Skeletal muscle tissue (tissue), 4 donors: Measurements from ENCODE around the gene ALOX5AP. TPM values are rescaled to one million over a fixed set of nuclear protein-coding genes. Genes with fewer than 3 reads are reported as not detected.

Source experiments
- H3K27ac ChIP-seq: one replicate; pipeline ENCODE4 v1.7.0; 2013; ENCODE audit warnings: mild to moderate bottlenecking, low read depth, low read length, inconsistent platforms
- H3K27me3 ChIP-seq, 3 donors: one replicate each; pipeline ENCODE4 v1.7.0; 2013; ENCODE audit warnings: low read length in 3 of 3; ENCODE audit not compliant: control insufficient read depth in 3 of 3, insufficient read depth in 3 of 3
- H3K36me3 ChIP-seq, 3 donors: one replicate each; pipeline ENCODE4 v1.7.0; 2013; ENCODE audit warnings: low read length in 3 of 3; ENCODE audit not compliant: control insufficient read depth in 3 of 3, insufficient read depth in 3 of 3
- H3K4me1 ChIP-seq, 3 donors: one replicate each; pipeline ENCODE4 v1.7.0; 2013; ENCODE audit warnings: low read length in 3 of 3, mild to moderate bottlenecking in 3 of 3; ENCODE audit not compliant: control insufficient read depth in 3 of 3, insufficient read depth in 3 of 3
- H3K4me3 ChIP-seq, 3 donors: one replicate each; pipeline ENCODE4 v1.7.0; 2013; ENCODE audit warnings: low read length in 3 of 3
- H3K9ac ChIP-seq, 3 donors: one replicate each; pipeline ENCODE4 v1.7.0; 2013; ENCODE audit warnings: low read length in 3 of 3, mild to moderate bottlenecking in 3 of 3, moderate library complexity in 2 of 3, low read depth in 1 of 3
- H3K9me3 ChIP-seq, 3 donors: one replicate each; pipeline ENCODE4 v1.7.0; 2013; ENCODE audit warnings: low read length in 3 of 3; ENCODE audit not compliant: control insufficient read depth in 3 of 3
- total RNA-seq: library from RNA; depleted of rRNA; stranded (reverse); fragments of >200 nt; gene quantifications from one replicate; pipeline ENCODE4 v1.2.3, GENCODE V29; 2014
- donor health status: Osteomylitis.

ALOX5AP gene
- total RNA-seq, 1 donor from 2014 or later, result 6.8 TPM

DNA sequence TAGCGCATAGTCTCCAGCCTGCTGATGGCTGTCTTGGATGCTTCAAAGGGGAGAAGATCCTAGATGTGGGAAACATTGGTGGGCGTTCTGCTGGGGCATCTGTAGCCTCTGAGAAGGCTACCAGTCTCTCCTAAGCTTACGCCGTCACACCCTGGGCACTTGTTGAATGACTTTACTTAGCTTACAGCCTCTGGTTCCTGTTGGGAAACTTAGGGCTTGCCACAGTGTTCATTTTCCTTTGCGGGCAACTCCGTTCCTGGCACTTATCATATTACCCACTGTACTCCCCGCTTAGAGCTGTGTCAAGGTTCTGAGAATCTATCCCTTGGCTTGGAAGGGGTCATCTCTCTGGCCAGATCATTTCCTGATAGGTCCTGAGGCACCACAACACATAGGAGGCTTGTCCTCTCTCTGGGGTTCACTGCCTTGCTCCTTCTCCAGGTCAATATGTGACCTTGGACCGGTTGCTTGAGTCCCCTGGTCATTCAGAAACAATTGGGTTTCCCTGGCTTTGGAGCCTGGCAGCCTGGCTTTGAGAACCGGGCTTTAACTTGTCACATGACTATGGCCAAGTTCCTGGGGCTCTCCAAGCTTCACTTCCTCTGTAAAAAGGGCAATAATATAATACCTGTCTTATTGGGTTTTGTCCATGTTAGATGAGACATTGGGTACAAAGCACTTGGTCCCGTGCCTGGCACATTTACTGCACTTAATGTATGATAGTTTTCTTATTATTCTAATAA lies 20.5 kb upstream of the ALOX5AP start:
- H3K27ac ChIP-seq, result no peak overlapping the region
- no peaks in the 10 kb centered on the region for H3K27me3 ChIP-seq
- no peak overlapping the region for H3K4me3 ChIP-seq
- no peaks in the 10 kb centered on the region for H3K36me3 ChIP-seq
- peaks cover 0 to 10% (median 2%) of the 10 kb centered on the region in 3 donors for H3K4me1 ChIP-seq
- no peak overlapping the region for H3K9ac ChIP-seq
- H3K9me3 ChIP-seq, result no peaks in the 10 kb centered on the region

DNA sequence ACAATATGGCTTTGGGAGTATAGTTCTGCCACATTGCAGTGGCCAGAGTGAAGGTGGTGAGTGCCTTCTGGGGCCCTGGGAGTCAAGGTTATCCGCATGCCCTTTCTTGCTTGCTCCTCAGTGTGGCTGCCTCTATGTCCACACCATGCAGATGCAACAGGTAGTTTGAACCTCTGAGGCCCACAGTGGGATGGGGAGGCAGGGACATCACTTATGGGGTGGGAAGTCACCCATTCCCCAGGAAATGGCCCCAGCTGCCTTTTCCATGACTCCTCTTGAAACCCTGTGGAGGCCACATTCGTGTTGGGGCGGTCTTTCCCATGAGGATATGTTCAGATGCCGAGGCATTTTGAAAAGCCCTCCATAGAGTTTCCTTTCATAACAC lies 20.0 kb upstream of the ALOX5AP start:
- Histone ChIP-seq H3K4me1 (peaks cover 0 to 10% (median 2%) of the 10 kb centered on the region in 3 donors), H3K9me3 (no peaks in the 10 kb centered on the region), H3K36me3 (no peaks in the 10 kb centered on the region), H3K9ac (no peak overlapping the region), H3K4me3 (no peak overlapping the region), H3K27me3 (no peaks in the 10 kb centered on the region), H3K27ac (no peak overlapping the region)

DNA sequence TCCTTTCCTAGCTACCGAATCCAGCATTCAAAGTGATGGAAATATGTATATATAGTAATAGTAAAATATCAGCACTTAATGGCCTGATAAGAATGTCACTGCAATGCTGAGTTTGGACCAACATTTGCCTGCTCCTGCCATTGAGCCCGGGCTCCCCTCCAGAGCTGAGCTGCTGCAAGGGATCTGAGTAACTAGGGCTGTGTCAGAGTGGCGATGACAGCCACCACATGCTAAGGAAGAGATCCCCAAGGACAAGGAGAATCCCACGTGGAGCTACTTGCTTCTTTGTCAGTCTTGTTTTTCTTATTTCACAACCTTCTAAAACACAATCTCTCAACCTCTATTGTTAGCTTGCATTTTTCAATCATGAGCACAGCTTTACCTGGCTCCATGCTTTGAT lies 19.5 kb upstream of the ALOX5AP start:
- H3K27ac ChIP-seq, result no peak overlapping the region
- no peaks in the 10 kb centered on the region for H3K9me3 ChIP-seq
- H3K9ac ChIP-seq, result no peak overlapping the region
- no peak overlapping the region for H3K4me3 ChIP-seq
- H3K27me3 ChIP-seq, result no peaks in the 10 kb centered on the region
- no peaks in the 10 kb centered on the region for H3K36me3 ChIP-seq
- H3K4me1 ChIP-seq, result peaks cover 0 to 10% (median 3%) of the 10 kb centered on the region in 3 donors

DNA sequence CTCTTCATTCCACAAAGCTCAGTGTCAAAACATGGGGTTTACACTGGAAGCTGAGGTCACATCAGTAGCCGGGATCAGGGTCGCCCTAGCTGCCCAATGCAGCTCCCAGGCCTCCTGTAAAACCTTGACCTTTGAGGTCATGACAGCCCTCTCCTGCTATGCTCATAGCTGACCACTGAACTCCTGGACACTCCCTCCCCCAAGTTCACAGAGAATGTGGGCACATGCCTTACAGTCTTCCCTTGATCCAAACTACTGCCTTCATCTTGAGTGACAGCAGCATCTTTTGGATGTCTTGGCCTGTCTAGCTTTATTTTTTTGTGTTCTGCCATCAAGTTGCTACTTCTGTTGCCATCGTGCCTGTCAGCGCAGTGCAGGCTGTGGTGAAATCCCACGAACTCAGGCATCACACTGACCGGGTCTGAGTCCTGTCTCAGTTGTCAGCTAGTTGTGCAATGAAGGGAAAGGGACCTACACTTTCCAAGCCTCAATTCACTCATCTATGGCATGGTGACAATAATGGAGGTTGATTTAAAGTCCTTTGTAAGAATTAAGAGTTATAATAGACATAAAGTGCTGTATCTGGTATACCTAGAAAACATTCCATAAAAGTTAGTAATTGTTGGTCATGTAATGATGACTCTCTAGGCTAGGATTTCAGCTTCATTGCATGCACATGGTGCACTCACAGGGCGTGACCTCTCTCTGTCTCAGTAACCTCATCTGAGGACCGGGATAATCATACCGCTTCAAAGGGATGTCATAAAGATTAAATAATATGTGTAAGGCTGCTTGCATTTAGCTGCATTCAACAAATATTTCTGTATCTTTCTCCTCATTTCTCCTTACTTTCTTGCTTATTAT lies 16.4 kb upstream of the ALOX5AP start:
- Histone ChIP-seq H3K4me3 (no peak overlapping the region), H3K27ac (no peak overlapping the region), H3K9ac (no peak overlapping the region), H3K27me3 (no peaks in the 10 kb centered on the region), H3K9me3 (no peaks in the 10 kb centered on the region), H3K36me3 (no peaks in the 10 kb centered on the region), H3K4me1 (peaks cover 0 to 6% (median 5%) of the 10 kb centered on the region in 3 donors)

DNA sequence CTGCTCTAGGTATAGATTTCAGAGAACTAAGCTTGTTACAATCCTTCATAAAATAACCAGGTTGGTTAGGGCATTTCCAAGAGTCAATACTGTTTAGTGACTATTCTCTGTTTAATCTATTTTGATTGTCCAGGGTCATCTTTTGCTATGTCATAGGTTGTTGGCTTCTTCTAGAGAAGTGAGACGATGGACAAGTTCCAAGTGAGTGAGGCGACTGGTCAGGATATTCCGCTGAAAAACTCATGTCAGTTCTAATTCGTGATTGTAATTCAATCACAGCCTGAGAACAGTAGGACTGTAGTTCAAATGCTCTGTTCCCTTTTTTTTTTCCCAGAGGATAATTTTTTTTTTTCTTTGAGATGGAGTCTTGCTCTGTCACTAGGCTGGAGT lies 15.8 kb upstream of the ALOX5AP start:
- Histone ChIP-seq H3K9ac (no peak overlapping the region), H3K27ac (no peak overlapping the region), H3K4me3 (no peak overlapping the region), H3K4me1 (peaks cover 0 to 9% (median 5%) of the 10 kb centered on the region in 3 donors), H3K36me3 (no peaks in the 10 kb centered on the region), H3K27me3 (no peaks in the 10 kb centered on the region), H3K9me3 (no peaks in the 10 kb centered on the region)

DNA sequence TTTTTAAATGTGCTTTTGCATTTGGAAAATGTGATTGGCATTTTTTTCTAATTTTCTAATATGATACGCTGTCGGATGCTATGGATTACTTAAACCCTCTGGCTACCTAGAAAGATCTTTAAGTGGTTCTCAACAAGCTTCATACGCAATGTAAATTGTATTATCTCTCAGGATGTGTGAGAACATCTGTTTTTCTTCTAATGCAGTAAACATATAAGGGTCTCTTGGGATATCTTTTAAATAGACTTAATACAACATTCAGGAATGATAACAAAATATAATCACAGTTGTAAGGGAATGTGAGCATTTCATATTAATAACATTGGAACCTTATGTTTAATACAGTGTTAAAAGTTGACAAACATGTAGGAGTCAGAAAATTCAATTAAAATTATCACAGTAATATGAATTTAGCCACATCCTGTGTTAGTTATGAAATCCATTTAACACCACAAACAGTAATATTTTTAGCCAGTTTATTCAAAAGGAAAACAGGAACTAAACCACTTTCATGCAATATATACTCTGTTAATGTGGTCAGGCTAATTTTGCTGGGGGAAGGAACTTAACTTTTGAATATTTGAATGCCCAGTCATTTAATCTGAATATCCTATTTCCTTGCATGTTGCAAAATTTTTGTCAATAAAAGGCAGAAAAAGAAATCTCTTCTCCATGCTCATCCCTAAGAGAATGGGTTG lies 15.0 kb upstream of the ALOX5AP start:
- H3K4me3 ChIP-seq, result no peak overlapping the region
- H3K9ac ChIP-seq, result no peak overlapping the region
- no peaks in the 10 kb centered on the region for H3K27me3 ChIP-seq
- peaks cover 2 to 17% (median 6%) of the 10 kb centered on the region in 3 donors for H3K4me1 ChIP-seq
- H3K36me3 ChIP-seq, result no peaks in the 10 kb centered on the region
- no peaks in the 10 kb centered on the region for H3K9me3 ChIP-seq
- no peak overlapping the region for H3K27ac ChIP-seq

DNA sequence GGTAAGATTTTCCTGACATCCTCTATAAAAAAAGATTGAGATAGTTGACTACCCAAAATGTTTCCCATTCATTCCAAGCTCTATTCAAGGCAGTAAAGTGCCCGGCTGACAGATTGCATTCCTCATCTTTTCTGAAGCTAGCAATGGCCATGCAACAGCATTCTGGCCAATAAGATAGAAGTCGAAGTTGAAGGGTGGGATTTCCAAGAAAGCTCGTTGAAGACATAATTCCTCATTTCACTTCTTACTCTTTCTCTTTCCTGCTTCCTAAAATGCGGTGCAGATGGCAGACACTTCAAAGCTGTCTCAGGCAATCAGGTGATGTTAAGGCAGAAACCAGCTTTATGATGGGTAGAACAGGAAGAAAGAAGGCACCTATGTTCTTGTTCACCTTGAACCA lies 13.4 kb upstream of the ALOX5AP start:
- no peak overlapping the region for H3K27ac ChIP-seq
- H3K36me3 ChIP-seq, result no peaks in the 10 kb centered on the region
- H3K9ac ChIP-seq, result no peak overlapping the region
- no peaks in the 10 kb centered on the region for H3K27me3 ChIP-seq
- no peak overlapping the region for H3K4me3 ChIP-seq
- no peaks in the 10 kb centered on the region for H3K9me3 ChIP-seq
- peaks cover 10 to 24% (median 12%) of the 10 kb centered on the region in 3 donors for H3K4me1 ChIP-seq

DNA sequence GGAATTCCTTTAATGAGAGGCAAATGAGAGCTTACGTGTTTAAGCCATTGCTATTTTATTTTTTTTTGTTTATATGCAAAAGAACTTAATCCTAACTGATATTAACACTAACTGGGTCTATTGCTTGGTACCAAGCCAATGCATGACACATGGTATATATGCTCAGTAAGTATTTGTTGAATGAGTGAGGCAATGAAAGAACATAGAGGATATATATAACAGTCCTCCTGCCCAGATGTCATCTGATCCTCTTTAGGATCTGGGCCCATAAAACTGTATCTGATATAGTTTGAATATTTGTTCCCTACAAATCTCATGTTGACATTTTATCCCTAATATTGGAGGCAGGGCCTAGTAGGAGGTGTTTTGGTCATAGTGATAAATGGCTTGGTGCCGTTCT lies 13.0 kb upstream of the ALOX5AP start:
- H3K9me3 ChIP-seq, result no peaks in the 10 kb centered on the region
- no peak overlapping the region for H3K27ac ChIP-seq
- no peak overlapping the region for H3K4me3 ChIP-seq
- H3K36me3 ChIP-seq, result no peaks in the 10 kb centered on the region
- no peak overlapping the region for H3K9ac ChIP-seq
- peaks cover 10 to 24% (median 12%) of the 10 kb centered on the region in 3 donors for H3K4me1 ChIP-seq
- no peaks in the 10 kb centered on the region for H3K27me3 ChIP-seq

DNA sequence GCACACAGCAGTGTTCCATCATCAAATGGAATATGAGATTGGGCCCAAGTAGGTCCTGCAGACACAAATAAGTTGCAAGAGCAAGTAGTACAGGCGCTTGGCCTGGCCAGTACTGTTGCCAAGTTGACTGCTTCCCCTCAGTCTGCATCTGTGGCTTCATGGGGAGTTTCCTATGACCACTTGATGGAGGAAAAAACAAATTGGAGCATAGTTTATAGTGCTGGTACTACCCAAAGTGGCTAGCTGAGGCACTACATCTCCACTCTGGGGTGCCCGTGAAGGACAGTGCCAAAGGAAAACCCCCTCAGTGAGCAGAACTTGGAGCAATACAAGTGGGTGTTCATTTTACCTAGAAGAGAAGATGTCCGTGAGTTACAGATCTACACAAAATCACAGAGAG lies 10.6 kb upstream of the ALOX5AP start:
- Histone ChIP-seq H3K9ac (no peak overlapping the region), H3K4me1 (peaks cover 21 to 31% (median 22%) of the 10 kb centered on the region in 3 donors), H3K27me3 (no peaks in the 10 kb centered on the region), H3K27ac (no peak overlapping the region), H3K36me3 (no peaks in the 10 kb centered on the region), H3K9me3 (no peaks in the 10 kb centered on the region), H3K4me3 (no peak overlapping the region)
